Skin epidermis (tissue), 12 donors: ENCODE results near the gene CCDC12.

Source experiments
- H3K27ac ChIP-seq, 21 experiments: fragments of 200-600 bp; sonication (generic) in 11 of 21; one replicate each; pipeline ENCODE4 v1.5.0; 2020; ENCODE audit warnings: mild to moderate bottlenecking in 3 of 21, inconsistent platforms in 2 of 21, moderate library complexity in 2 of 21
- H3K4me3 ChIP-seq, 7 experiments: fragments of 200-600 bp; sonication (generic) in 2 of 7; one replicate each; pipeline ENCODE4 v1.5.0; 2020; ENCODE audit warnings: inconsistent platforms in 2 of 7, mild to moderate bottlenecking in 2 of 7, moderate library complexity in 1 of 7

CCDC12 gene

GRCh38 chr3:46986055-46986730, 9.6 kb upstream of the CCDC12 start:
- peak overlapping the region in 19 of 21 experiments; percentile 44 to 94 (median 74) for H3K27ac ChIP-seq
- no peak overlapping the region for H3K4me3 ChIP-seq

- H3K27ac ChIP-seq: peak overlapping the region in 19 of 21 experiments; percentile 44 to 94 (median 71)
- H3K4me3 ChIP-seq: no peak overlapping the region
These were observed 9.0 kb upstream of the CCDC12 start for GRCh38 chr3:46985588-46985987.

- Histone ChIP-seq H3K27ac (peak overlapping the region in 18 of 21 experiments; percentile 3 to 94 (median 71)), H3K4me3 (no peak overlapping the region)
These were observed 8.3 kb upstream of the CCDC12 start for GRCh38 chr3:46984591-46985459.

GRCh38 chr3:46982546-46982945, 6.0 kb upstream of the CCDC12 start:
- Histone ChIP-seq H3K4me3 (peak overlapping the region in 1 of 7 experiments; percentile 7), H3K27ac (peak overlapping the region; percentile 1 to 98 (median 90))

- Histone ChIP-seq H3K27ac (peak overlapping the region; percentile 1 to 98 (median 90)), H3K4me3 (peak overlapping the region in 6 of 7 experiments; percentile 1 to 73 (median 60))
These were observed 5.5 kb upstream of the CCDC12 start for GRCh38 chr3:46981932-46982471.

GRCh38 chr3:46979958-46980497, 3.5 kb upstream of the CCDC12 start:
- Histone ChIP-seq H3K27ac (peak overlapping the region; percentile 45 to 98 (median 90)), H3K4me3 (peak overlapping the region; percentile 47 to 80 (median 64))

GRCh38 chr3:46978985-46979944, 2.7 kb upstream of the CCDC12 start, which contains the start of gene NBEAL2:
TSS of gene NBEAL2 (plus strand) at chr3:46979666. CDS start at chr3:46979862, 196 bp downstream.
- H3K27ac ChIP-seq: peak within 1 kb of the TSS; percentile 64 to 98 (median 92)

GRCh38 chr3:46978381-46978780, 1.8 kb upstream of the CCDC12 start:
- Histone ChIP-seq H3K27ac (peak overlapping the region in 19 of 21 experiments; percentile 64 to 98 (median 92)), H3K4me3 (peak overlapping the region in 3 of 7 experiments; percentile 56 to 73 (median 69))

More at GRCh38 chr3:46978985-46979944, 2.7 kb upstream of the CCDC12 start, which contains the start of gene NBEAL2:
- peak within 1 kb of the TSS; percentile 47 to 80 (median 64) for H3K4me3 ChIP-seq

GRCh38 chr3:46977811-46978195, 1.3 kb upstream of the CCDC12 start:
- peak overlapping the region in 14 of 21 experiments; percentile 71 to 98 (median 91) for H3K27ac ChIP-seq
- no peak overlapping the region for H3K4me3 ChIP-seq

- H3K4me3 ChIP-seq: no peak overlapping the region
- H3K27ac ChIP-seq: peak overlapping the region in 6 of 21 experiments; percentile 4 to 98 (median 46)
These were observed 1.9 kb downstream of the CCDC12 start for GRCh38 chr3:46974421-46975171.

- no peak overlapping the region for H3K4me3 ChIP-seq
- H3K27ac ChIP-seq: peak overlapping the region in 2 of 21 experiments; percentile 37 to 58
These were observed 4.1 kb downstream of the CCDC12 start for GRCh38 chr3:46972396-46972795.

GRCh38 chr3:46971742-46972141, 4.8 kb downstream of the CCDC12 start:
- peak overlapping the region in 9 of 21 experiments; percentile 2 to 71 (median 34) for H3K27ac ChIP-seq

GRCh38 chr3:46971151-46971550, 5.4 kb downstream of the CCDC12 start:
- Histone ChIP-seq H3K4me3 (no peak overlapping the region), H3K27ac (peak overlapping the region in 7 of 21 experiments; percentile 2 to 71 (median 37))

More at GRCh38 chr3:46971742-46972141, 4.8 kb downstream of the CCDC12 start:
- no peak overlapping the region for H3K4me3 ChIP-seq

GRCh38 chr3:46970391-46971091, 6.0 kb downstream of the CCDC12 start:
- H3K4me3 ChIP-seq: no peak overlapping the region
- peak overlapping the region in 6 of 21 experiments; percentile 2 to 71 (median 46) for H3K27ac ChIP-seq

GRCh38 chr3:46968783-46969428, 7.6 kb downstream of the CCDC12 start:
- Histone ChIP-seq H3K4me3 (no peak overlapping the region), H3K27ac (peak overlapping the region in 1 of 21 experiments; percentile 24)

GRCh38 chr3:46966811-46967210, 9.7 kb downstream of the CCDC12 start:
- Histone ChIP-seq H3K27ac (peak overlapping the region in 2 of 21 experiments; percentile 18 to 23), H3K4me3 (no peak overlapping the region)

GRCh38 chr3:46965151-46965550, 11.4 kb downstream of the CCDC12 start:
- no peak overlapping the region for H3K4me3 ChIP-seq
- peak overlapping the region in 2 of 21 experiments; percentile 19 to 51 for H3K27ac ChIP-seq
